Measurements from ENCODE around the gene AJAP1.

GRCh38 chr1:4723106-4723505 lies 68.7 kb downstream of the AJAP1 start:
- no peak for TF ChIP-seq POLR2A (IDR thresholded peaks at IDR 0.05; ENCODE audit: low read depth, low read length)
- no peak for TF ChIP-seq POLR2AphosphoS5 (IDR thresholded peaks at IDR 0.05; ENCODE audit: low read depth, low read length)
- TF ChIP-seq TAF1 (IDR thresholded peaks at IDR 0.05; ENCODE audit: borderline replicate concordance, low read depth, low read length) = no peak

Data from GM12892 (cell line).